Measurements from ENCODE around the gene PSMC6.

Gene PSMC6

DNA sequence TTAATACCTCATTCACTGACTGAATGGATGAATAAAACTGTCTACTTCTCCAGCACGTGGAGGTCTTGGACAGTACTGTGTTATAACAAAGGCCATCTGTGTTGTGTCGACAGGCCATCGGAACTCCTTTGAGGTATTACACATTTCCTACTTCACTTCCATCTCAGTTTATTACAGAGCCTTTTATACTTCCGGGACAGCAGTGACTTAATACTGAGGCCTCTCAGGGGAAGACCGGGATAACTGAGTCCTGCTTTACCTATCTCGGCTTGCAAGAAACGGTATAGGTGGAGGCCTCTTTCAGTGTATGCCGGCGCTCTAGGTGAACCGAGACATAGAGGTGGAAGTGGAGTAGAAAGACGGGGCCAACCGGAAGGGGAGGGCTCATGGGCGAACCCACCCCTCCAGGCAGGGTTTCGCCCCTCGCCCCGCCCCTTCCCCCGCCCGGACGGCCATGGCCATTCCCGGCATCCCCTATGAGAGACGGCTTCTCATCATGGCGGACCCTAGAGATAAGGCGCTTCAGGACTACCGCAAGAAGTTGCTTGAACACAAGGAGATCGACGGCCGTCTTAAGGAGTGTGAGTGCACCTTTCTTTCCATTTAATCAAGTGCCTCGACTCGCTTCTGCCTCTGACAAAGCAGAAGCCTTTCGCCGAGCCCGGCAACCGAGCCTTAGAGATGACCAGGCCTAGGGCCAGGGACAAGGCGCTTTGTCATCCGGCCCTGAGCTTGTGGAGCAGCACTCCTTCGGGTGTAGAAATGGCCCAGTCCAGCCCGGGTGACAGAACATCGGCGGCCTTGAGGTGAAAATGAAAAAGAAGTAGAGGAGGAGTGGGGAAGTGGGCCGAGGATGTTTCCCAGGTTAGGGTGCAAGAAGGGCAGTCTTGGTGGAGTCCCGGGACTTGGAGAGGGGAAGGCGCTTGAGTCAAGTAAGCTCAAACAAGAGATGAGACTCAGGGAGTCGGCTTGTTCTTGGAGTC is at the start of gene PSMC6:
TSS of gene PSMC6 (plus strand) at position 477 of the 983 bp plus-strand sequence. CDS start at position 497, 20 bp downstream.
- H3K36me3 ChIP-seq (ENCODE audit: control insufficient read depth in 1 of 2, insufficient read depth in 2 of 2, low read length in 2 of 2), result peaks cover 4 to 24% of the 10 kb centered on the region in 2 donors
- no peaks in the 10 kb centered on the region for H3K27me3 ChIP-seq (ENCODE audit: control insufficient read depth in 1 of 2, insufficient read depth in 2 of 2, low read length in 2 of 2)
- peak within 1 kb of the TSS; percentile 91 to 93 for H3K9ac ChIP-seq (ENCODE audit: low read depth in 1 of 2, low read length in 2 of 2)
- peak within 1 kb of the TSS; percentile 91 to 99 for H3K4me3 ChIP-seq (ENCODE audit: low read depth in 1 of 2, low read length in 2 of 2)
- no peaks in the 10 kb centered on the region for H3K9me3 ChIP-seq (ENCODE audit: control insufficient read depth in 1 of 2, low read length in 2 of 2)
- peak within 1 kb of the TSS; percentile 82 for H3K27ac ChIP-seq (ENCODE audit: low read depth, low read length)
- H3K4me1 ChIP-seq (ENCODE audit: control insufficient read depth in 1 of 2, insufficient read depth in 2 of 2, low read length in 2 of 2), result peaks cover 13 to 25% of the 10 kb centered on the region in 2 donors

DNA sequence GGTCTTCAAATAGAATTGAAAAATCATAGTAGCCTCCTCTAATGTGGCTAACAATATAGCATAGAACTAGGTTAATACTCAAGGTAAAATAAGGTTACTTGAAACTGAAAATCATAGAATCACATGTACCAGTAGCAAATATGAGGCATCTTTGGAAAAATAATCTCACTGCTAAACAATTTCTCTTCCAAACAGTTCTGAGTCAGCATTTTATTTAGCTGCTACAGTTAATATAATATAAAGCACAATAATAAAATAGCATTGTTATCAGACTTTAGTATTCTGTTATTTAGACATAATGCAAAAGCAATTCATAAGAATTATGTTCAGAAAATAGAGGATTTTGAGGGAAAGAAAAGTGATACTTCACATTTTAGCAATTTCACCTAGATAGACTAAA is 46.7 kb upstream of the PSMC6 start:
- Histone ChIP-seq H3K4me3 (ENCODE audit: low read depth in 1 of 2, low read length in 2 of 2) (no peak overlapping the region), H3K9ac (ENCODE audit: low read depth in 1 of 2, low read length in 2 of 2) (no peak overlapping the region), H3K36me3 (ENCODE audit: control insufficient read depth in 1 of 2, insufficient read depth in 2 of 2, low read length in 2 of 2) (peaks cover 3 to 21% of the 10 kb centered on the region in 2 donors), H3K4me1 (ENCODE audit: control insufficient read depth in 1 of 2, insufficient read depth in 2 of 2, low read length in 2 of 2) (no peaks in the 10 kb centered on the region), H3K27me3 (ENCODE audit: control insufficient read depth in 1 of 2, insufficient read depth in 2 of 2, low read length in 2 of 2) (no peaks in the 10 kb centered on the region), H3K9me3 (ENCODE audit: control insufficient read depth in 1 of 2, low read length in 2 of 2) (no peaks in the 10 kb centered on the region), H3K27ac (ENCODE audit: low read depth, low read length) (no peak overlapping the region)

DNA sequence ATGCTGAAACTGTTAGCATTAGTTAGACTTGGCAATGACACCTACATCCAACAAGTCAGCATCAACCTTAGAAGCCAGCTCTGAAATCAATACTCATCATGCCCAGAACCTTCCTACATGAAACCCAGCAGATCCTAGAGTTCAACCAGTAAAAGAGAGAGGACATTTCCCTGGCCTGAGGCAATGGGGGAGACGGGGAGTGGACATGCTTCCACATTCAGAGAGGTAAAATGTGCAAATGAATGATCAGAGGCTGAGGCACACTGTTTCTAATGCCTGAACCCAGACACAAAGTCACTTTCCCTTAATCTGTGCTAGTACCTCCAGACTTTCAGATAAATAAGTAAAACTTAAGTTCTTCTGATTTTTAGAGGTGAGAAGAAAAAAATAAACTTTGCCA is 46.2 kb upstream of the PSMC6 start:
- Histone ChIP-seq H3K27ac (ENCODE audit: low read depth, low read length) (no peak overlapping the region), H3K4me3 (ENCODE audit: low read depth in 1 of 2, low read length in 2 of 2) (no peak overlapping the region), H3K27me3 (ENCODE audit: control insufficient read depth in 1 of 2, insufficient read depth in 2 of 2, low read length in 2 of 2) (no peaks in the 10 kb centered on the region), H3K9ac (ENCODE audit: low read depth in 1 of 2, low read length in 2 of 2) (no peak overlapping the region), H3K9me3 (ENCODE audit: control insufficient read depth in 1 of 2, low read length in 2 of 2) (no peaks in the 10 kb centered on the region), H3K4me1 (ENCODE audit: control insufficient read depth in 1 of 2, insufficient read depth in 2 of 2, low read length in 2 of 2) (no peaks in the 10 kb centered on the region), H3K36me3 (ENCODE audit: control insufficient read depth in 1 of 2, insufficient read depth in 2 of 2, low read length in 2 of 2) (peaks cover 7 to 25% of the 10 kb centered on the region in 2 donors)

DNA sequence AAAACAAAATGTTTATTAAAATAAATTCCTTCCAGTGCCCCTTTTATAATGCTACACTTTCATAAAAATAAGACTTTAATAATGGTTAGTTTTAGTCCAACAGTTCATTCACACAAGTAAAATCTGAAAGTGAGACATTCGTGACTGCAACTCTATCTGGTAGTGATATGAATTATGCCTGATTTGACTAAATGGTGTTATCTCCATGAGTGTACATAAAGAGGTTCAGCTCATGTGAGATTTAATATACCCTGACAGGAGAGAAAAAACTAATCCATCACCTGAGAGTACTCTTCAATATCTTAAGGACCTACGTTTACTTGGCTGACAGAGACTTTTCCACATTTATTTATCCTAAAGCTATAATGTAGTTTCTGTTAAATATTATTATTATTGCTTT is 45.7 kb upstream of the PSMC6 start:
- H3K4me3 ChIP-seq (ENCODE audit: low read depth in 1 of 2, low read length in 2 of 2), result no peak overlapping the region
- H3K9me3 ChIP-seq (ENCODE audit: control insufficient read depth in 1 of 2, low read length in 2 of 2), result no peaks in the 10 kb centered on the region
- peaks cover 9 to 28% of the 10 kb centered on the region in 2 donors for H3K36me3 ChIP-seq (ENCODE audit: control insufficient read depth in 1 of 2, insufficient read depth in 2 of 2, low read length in 2 of 2)
- no peak overlapping the region for H3K27ac ChIP-seq (ENCODE audit: low read depth, low read length)
- no peak overlapping the region for H3K9ac ChIP-seq (ENCODE audit: low read depth in 1 of 2, low read length in 2 of 2)
- no peaks in the 10 kb centered on the region for H3K4me1 ChIP-seq (ENCODE audit: control insufficient read depth in 1 of 2, insufficient read depth in 2 of 2, low read length in 2 of 2)
- H3K27me3 ChIP-seq (ENCODE audit: control insufficient read depth in 1 of 2, insufficient read depth in 2 of 2, low read length in 2 of 2), result no peaks in the 10 kb centered on the region

DNA sequence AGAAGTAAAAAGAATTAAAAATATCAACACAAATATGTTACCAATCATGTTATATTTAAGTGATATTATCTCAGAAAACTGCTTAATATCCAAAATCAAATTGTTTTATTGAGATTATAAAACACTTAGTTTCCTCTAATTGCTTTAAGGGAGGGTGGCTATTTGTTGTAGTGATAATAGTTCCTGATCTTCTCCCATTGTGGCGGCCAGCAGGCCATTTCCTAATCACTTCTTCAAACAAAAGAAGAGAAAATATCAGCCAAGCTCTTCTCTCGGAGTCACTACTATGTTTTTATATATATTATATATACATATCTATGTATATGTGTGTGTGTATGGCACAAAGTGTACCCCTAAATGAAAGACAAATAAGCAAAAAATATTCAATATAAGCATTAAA is 43.1 kb upstream of the PSMC6 start:
- H3K9me3 ChIP-seq (ENCODE audit: control insufficient read depth in 1 of 2, low read length in 2 of 2), result no peaks in the 10 kb centered on the region
- H3K36me3 ChIP-seq (ENCODE audit: control insufficient read depth in 1 of 2, insufficient read depth in 2 of 2, low read length in 2 of 2), result peaks cover 6 to 22% of the 10 kb centered on the region in 2 donors
- H3K4me1 ChIP-seq (ENCODE audit: control insufficient read depth in 1 of 2, insufficient read depth in 2 of 2, low read length in 2 of 2), result no peaks in the 10 kb centered on the region
- no peak overlapping the region for H3K4me3 ChIP-seq (ENCODE audit: low read depth in 1 of 2, low read length in 2 of 2)
- no peak overlapping the region for H3K9ac ChIP-seq (ENCODE audit: low read depth in 1 of 2, low read length in 2 of 2)
- H3K27me3 ChIP-seq (ENCODE audit: control insufficient read depth in 1 of 2, insufficient read depth in 2 of 2, low read length in 2 of 2), result no peaks in the 10 kb centered on the region
- H3K27ac ChIP-seq (ENCODE audit: low read depth, low read length), result no peak overlapping the region

DNA sequence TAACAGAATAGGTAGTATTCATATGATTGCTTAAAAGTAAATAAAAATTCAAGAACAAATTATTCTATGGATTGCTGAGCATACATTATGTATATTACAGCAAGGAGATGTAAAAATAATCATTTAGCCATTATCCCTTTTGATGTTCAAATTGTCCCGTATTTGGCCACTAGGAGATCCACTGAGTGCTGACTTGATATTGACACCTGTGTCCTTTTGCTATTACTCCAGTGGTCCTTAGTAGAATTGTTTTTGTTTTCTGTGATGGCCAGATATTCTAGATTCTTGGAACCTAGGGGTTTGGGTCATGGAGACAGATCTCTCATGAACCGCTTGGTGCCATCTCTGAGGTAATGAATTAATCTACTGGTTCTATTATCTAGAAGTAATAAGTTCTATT is 28.4 kb upstream of the PSMC6 start:
- Histone ChIP-seq H3K27me3 (ENCODE audit: control insufficient read depth in 1 of 2, insufficient read depth in 2 of 2, low read length in 2 of 2) (no peaks in the 10 kb centered on the region), H3K27ac (ENCODE audit: low read depth, low read length) (no peak overlapping the region), H3K4me3 (ENCODE audit: low read depth in 1 of 2, low read length in 2 of 2) (no peak overlapping the region), H3K36me3 (ENCODE audit: control insufficient read depth in 1 of 2, insufficient read depth in 2 of 2, low read length in 2 of 2) (peaks cover 3 to 25% of the 10 kb centered on the region in 2 donors), H3K4me1 (ENCODE audit: control insufficient read depth in 1 of 2, insufficient read depth in 2 of 2, low read length in 2 of 2) (no peaks in the 10 kb centered on the region), H3K9ac (ENCODE audit: low read depth in 1 of 2, low read length in 2 of 2) (no peak overlapping the region), H3K9me3 (ENCODE audit: control insufficient read depth in 1 of 2, low read length in 2 of 2) (no peaks in the 10 kb centered on the region)

DNA sequence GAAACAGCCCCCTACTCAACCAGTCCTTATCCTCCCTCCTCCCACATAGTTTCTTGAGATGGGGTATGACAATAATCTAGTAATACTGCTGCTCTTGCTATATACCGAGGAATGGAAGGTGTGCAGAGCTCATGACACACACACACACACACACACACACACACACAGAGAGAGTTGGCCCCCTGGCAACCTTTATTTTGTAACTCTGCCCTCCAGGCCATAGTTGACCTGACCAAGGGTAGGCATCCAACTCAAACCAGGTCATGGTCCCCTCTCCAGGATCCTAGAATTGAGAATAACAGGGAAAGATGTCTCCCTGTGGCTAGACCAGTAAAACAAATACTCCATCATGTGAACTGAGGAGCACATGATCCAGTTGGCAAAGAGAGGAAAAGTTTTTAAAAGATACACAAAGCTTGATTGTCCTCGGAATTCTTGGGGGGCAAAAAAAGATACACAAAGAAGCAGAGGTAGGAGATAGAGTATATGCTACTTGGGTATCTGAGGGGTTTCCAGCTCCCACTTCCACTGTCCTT is 22.9 kb upstream of the PSMC6 start:
- no peak overlapping the region for H3K4me3 ChIP-seq (ENCODE audit: low read depth in 1 of 2, low read length in 2 of 2)
- no peak overlapping the region for H3K27ac ChIP-seq (ENCODE audit: low read depth, low read length)
- H3K4me1 ChIP-seq (ENCODE audit: control insufficient read depth in 1 of 2, insufficient read depth in 2 of 2, low read length in 2 of 2), result peaks cover 10 to 14% of the 10 kb centered on the region in 2 donors
- peaks cover 0 to 8% of the 10 kb centered on the region in 2 donors for H3K36me3 ChIP-seq (ENCODE audit: control insufficient read depth in 1 of 2, insufficient read depth in 2 of 2, low read length in 2 of 2)
- no peaks in the 10 kb centered on the region for H3K9me3 ChIP-seq (ENCODE audit: control insufficient read depth in 1 of 2, low read length in 2 of 2)
- no peaks in the 10 kb centered on the region for H3K27me3 ChIP-seq (ENCODE audit: control insufficient read depth in 1 of 2, insufficient read depth in 2 of 2, low read length in 2 of 2)
- H3K9ac ChIP-seq (ENCODE audit: low read depth in 1 of 2, low read length in 2 of 2), result no peak overlapping the region

DNA sequence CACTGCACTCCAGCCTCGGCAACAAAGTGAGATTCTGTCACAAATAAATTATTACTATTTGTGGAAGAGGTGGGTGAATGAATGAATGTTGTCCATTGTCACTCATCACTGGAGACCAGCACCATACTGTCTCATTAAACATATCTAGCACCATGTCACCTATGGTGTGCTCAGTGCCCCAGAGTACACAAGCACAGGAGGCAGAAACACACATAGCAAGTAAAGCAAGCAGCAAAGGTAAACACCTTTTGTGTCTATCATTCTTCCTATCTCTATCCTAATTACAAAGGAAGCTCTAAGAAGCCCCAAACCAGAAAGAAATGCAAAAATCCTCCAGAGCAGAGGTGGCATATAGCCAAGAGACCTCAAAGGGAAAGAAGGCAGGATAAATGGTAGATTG is 20.8 kb upstream of the PSMC6 start:
- no peak overlapping the region for H3K9ac ChIP-seq (ENCODE audit: low read depth in 1 of 2, low read length in 2 of 2)
- no peak overlapping the region for H3K4me3 ChIP-seq (ENCODE audit: low read depth in 1 of 2, low read length in 2 of 2)
- H3K36me3 ChIP-seq (ENCODE audit: control insufficient read depth in 1 of 2, insufficient read depth in 2 of 2, low read length in 2 of 2), result peaks cover 0 to under 1% of the 10 kb centered on the region in 2 donors
- peaks cover 10 to 18% of the 10 kb centered on the region in 2 donors for H3K4me1 ChIP-seq (ENCODE audit: control insufficient read depth in 1 of 2, insufficient read depth in 2 of 2, low read length in 2 of 2)
- no peaks in the 10 kb centered on the region for H3K27me3 ChIP-seq (ENCODE audit: control insufficient read depth in 1 of 2, insufficient read depth in 2 of 2, low read length in 2 of 2)
- no peak overlapping the region for H3K27ac ChIP-seq (ENCODE audit: low read depth, low read length)
- no peaks in the 10 kb centered on the region for H3K9me3 ChIP-seq (ENCODE audit: control insufficient read depth in 1 of 2, low read length in 2 of 2)

DNA sequence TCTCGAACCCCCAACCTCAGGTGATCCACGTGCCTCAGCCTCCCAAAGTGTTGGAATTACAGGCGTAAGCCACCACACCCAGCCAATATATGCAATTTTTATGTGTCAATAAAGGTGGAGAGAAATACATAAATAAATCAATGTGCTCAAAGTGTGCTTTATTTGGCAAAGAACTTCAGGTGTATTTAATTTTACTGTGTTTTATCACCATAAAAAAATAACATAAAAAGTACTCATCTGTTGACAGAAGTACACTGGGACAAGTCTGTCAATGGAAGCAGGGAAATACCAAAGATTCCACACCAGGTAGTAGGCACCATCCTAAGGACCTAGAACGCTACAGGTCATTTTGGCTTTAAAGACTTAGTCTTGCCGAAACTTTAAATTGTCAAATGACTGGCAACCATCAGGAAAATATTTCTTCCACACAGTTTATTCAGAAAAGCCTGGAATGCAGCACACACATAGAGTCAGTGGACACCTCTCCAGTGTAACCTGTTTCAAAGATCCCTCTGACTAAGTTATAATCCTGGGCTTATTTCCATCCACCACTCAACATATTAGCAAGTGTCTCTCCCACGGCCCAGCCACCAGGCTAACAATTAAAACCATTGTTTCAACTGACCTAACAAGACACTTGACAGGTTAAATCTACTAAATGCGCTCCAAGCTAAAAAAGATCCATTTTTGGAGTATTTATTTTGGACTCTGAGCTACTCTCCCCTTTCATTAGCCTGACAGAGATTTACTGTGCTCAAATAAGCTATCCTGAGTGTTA is 15.8 kb upstream of the PSMC6 start:
- no peaks in the 10 kb centered on the region for H3K36me3 ChIP-seq (ENCODE audit: control insufficient read depth in 1 of 2, insufficient read depth in 2 of 2, low read length in 2 of 2)
- no peak overlapping the region for H3K9ac ChIP-seq (ENCODE audit: low read depth in 1 of 2, low read length in 2 of 2)
- H3K27ac ChIP-seq (ENCODE audit: low read depth, low read length), result no peak overlapping the region
- no peaks in the 10 kb centered on the region for H3K27me3 ChIP-seq (ENCODE audit: control insufficient read depth in 1 of 2, insufficient read depth in 2 of 2, low read length in 2 of 2)
- no peaks in the 10 kb centered on the region for H3K9me3 ChIP-seq (ENCODE audit: control insufficient read depth in 1 of 2, low read length in 2 of 2)
- peaks cover 26 to 27% of the 10 kb centered on the region in 2 donors for H3K4me1 ChIP-seq (ENCODE audit: control insufficient read depth in 1 of 2, insufficient read depth in 2 of 2, low read length in 2 of 2)
- no peak overlapping the region for H3K4me3 ChIP-seq (ENCODE audit: low read depth in 1 of 2, low read length in 2 of 2)

All from duodenal mucosa (tissue), 2 donors.